GM12878 (cell line): Measurements from ENCODE around the gene F2.

Source experiments
- EP300 ChIP-seq, 2 experiments: fragments of 150-350 bp in 1 of 2; IDR thresholded peaks; 2 replicates each; pipeline ENCODE4 v1.6.1; 2011 to 2012; ENCODE audit warnings: low read depth in 2 of 2, low read length in 2 of 2, borderline replicate concordance in 1 of 2, improper control_type of control experiment in 1 of 2, inconsistent platforms in 1 of 2; ENCODE audit not compliant: control insufficient read depth in 1 of 2
- EZH2 ChIP-seq: IDR thresholded peaks from 2 replicates; pipeline ENCODE4 v1.6.1; 2012; ENCODE audit warnings: low read depth, mild to moderate bottlenecking, control low read depth, inconsistent platforms, low read length, borderline replicate concordance; ENCODE audit not compliant: control insufficient read depth
- LARP7 ChIP-seq: fragments of 450-650 bp; IDR thresholded peaks from 2 replicates; pipeline ENCODE4 v1.6.1; 2017; ENCODE audit warnings: mild to moderate bottlenecking
- MYC ChIP-seq: IDR thresholded peaks from 2 replicates; pipeline ENCODE4 v1.6.1; 2011; ENCODE audit warnings: mild to moderate bottlenecking, low read length, moderate library complexity, inconsistent platforms; ENCODE audit not compliant: insufficient read depth, insufficient replicate concordance, insufficient read length, severe bottlenecking
- POLR2A ChIP-seq: IDR thresholded peaks from 2 replicates; pipeline ENCODE4 v1.6.1; 2011; ENCODE audit warnings: low read depth, mild to moderate bottlenecking, low read length
- SP1 ChIP-seq: IDR thresholded peaks from one replicate; pipeline ENCODE4 v1.6.1; 2011; ENCODE audit warnings: low read depth, low read length
- SUZ12 ChIP-seq: fragments of 200-600 bp; sonication (generic); IDR thresholded peaks from one replicate; pipeline ENCODE4 v1.6.1; 2018; ENCODE audit warnings: antibody characterized with exemption, mild to moderate bottlenecking; ENCODE audit not compliant: unreplicated experiment
- TARDBP ChIP-seq: IDR thresholded peaks from 2 replicates; pipeline ENCODE4 v1.6.1; 2016; ENCODE audit warnings: borderline replicate concordance
- TF ChIP-seq, protein P1 (sequence below), 3 experiments: IDR thresholded peaks in 2 of 3; conservative IDR thresholded peaks in 1 of 3; 2 replicates each; pipeline ENCODE4 v1.5.1; 2011; ENCODE audit warnings: low read depth in 3 of 3, low read length in 3 of 3, mild to moderate bottlenecking in 3 of 3, control low read depth in 2 of 3, moderate library complexity in 2 of 3, inconsistent platforms in 1 of 3, mixed read lengths in 1 of 3; ENCODE audit not compliant: control insufficient read depth in 2 of 3, insufficient read depth in 1 of 3; ENCODE audit errors: extremely low read depth in 1 of 3
- TF ChIP-seq, protein P2 (sequence below): IDR thresholded peaks from 2 replicates; pipeline ENCODE4 v1.6.1; 2012; ENCODE audit warnings: mild to moderate bottlenecking, low read depth, low read length
- TF ChIP-seq, protein P3 (sequence below): fragments of 450-650 bp; IDR thresholded peaks from 2 replicates; pipeline ENCODE4 v1.6.1; 2016; ENCODE audit warnings: mild to moderate bottlenecking

DNA sequence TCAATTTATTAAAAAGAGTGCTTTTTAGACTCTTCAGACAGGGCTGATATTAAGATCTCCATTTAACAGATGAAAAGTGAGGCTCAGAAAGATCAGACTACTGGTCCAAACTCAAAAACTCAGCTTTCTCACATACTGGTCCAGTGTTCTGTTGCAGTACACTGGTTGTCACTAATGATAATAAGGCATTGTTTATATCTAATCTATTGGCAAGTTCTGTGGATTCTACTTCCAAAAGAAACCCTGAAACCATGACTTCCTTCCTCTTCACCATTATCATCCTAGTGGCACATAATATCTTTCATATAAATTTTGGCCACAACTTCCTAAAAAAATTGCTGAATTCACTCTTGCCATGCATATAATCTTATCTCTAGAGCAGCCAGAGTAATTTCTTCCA lies 36.9 kb downstream of the F2 start:
- no peak for TF ChIP-seq TARDBP
- TF ChIP-seq, protein P1, sequence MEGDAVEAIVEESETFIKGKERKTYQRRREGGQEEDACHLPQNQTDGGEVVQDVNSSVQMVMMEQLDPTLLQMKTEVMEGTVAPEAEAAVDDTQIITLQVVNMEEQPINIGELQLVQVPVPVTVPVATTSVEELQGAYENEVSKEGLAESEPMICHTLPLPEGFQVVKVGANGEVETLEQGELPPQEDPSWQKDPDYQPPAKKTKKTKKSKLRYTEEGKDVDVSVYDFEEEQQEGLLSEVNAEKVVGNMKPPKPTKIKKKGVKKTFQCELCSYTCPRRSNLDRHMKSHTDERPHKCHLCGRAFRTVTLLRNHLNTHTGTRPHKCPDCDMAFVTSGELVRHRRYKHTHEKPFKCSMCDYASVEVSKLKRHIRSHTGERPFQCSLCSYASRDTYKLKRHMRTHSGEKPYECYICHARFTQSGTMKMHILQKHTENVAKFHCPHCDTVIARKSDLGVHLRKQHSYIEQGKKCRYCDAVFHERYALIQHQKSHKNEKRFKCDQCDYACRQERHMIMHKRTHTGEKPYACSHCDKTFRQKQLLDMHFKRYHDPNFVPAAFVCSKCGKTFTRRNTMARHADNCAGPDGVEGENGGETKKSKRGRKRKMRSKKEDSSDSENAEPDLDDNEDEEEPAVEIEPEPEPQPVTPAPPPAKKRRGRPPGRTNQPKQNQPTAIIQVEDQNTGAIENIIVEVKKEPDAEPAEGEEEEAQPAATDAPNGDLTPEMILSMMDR (IDR thresholded peaks at IDR 0.05 in 2 of 3, conservative IDR thresholded peaks at IDR 0.05 in 1 of 3; ENCODE audit: control insufficient read depth in 2 of 3, extremely low read depth in 1 of 3, insufficient read depth in 1 of 3, low read depth in 3 of 3, low read length in 3 of 3): no peak
- no peak for TF ChIP-seq MYC
- no peak for TF ChIP-seq LARP7
- TF ChIP-seq EZH2: no peak
- TF ChIP-seq, protein P2, sequence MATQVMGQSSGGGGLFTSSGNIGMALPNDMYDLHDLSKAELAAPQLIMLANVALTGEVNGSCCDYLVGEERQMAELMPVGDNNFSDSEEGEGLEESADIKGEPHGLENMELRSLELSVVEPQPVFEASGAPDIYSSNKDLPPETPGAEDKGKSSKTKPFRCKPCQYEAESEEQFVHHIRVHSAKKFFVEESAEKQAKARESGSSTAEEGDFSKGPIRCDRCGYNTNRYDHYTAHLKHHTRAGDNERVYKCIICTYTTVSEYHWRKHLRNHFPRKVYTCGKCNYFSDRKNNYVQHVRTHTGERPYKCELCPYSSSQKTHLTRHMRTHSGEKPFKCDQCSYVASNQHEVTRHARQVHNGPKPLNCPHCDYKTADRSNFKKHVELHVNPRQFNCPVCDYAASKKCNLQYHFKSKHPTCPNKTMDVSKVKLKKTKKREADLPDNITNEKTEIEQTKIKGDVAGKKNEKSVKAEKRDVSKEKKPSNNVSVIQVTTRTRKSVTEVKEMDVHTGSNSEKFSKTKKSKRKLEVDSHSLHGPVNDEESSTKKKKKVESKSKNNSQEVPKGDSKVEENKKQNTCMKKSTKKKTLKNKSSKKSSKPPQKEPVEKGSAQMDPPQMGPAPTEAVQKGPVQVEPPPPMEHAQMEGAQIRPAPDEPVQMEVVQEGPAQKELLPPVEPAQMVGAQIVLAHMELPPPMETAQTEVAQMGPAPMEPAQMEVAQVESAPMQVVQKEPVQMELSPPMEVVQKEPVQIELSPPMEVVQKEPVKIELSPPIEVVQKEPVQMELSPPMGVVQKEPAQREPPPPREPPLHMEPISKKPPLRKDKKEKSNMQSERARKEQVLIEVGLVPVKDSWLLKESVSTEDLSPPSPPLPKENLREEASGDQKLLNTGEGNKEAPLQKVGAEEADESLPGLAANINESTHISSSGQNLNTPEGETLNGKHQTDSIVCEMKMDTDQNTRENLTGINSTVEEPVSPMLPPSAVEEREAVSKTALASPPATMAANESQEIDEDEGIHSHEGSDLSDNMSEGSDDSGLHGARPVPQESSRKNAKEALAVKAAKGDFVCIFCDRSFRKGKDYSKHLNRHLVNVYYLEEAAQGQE: no peak
- TF ChIP-seq EP300 (IDR thresholded peaks at IDR 0.05; ENCODE audit: borderline replicate concordance in 1 of 2, control insufficient read depth in 1 of 2, low read depth in 2 of 2, low read length in 2 of 2): no peak
- no peak for TF ChIP-seq SUZ12
- TF ChIP-seq POLR2A: no peak
- TF ChIP-seq, protein P3, sequence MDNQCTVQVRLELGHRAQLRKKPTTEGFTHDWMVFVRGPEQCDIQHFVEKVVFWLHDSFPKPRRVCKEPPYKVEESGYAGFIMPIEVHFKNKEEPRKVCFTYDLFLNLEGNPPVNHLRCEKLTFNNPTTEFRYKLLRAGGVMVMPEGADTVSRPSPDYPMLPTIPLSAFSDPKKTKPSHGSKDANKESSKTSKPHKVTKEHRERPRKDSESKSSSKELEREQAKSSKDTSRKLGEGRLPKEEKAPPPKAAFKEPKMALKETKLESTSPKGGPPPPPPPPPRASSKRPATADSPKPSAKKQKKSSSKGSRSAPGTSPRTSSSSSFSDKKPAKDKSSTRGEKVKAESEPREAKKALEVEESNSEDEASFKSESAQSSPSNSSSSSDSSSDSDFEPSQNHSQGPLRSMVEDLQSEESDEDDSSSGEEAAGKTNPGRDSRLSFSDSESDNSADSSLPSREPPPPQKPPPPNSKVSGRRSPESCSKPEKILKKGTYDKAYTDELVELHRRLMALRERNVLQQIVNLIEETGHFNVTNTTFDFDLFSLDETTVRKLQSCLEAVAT: no peak
- no peak for TF ChIP-seq SP1
